ENCODE measurements around the gene UAP1. TPM values are rescaled to one million over a fixed set of nuclear protein-coding genes. Genes with fewer than 3 reads are reported as not detected.
"Not testable (repeated sequence)": the region's sequence is repeated elsewhere in the genome, so short reads cannot be mapped to it uniquely, and the experiment has no call there.

The UAP1 gene
- total RNA-seq, 2 donors from 2014 or later: 57.9 to 66.6 TPM

GRCh38 chr1:162571696-162572095 is 10.2 kb downstream of the UAP1 start:
- peak overlapping the region in 1 of 4 donors; percentile 42 for H3K27ac ChIP-seq
- DNase-seq: no peak
- H3K36me3 ChIP-seq (replicated peaks in 1 of 2; ENCODE audit: insufficient read depth in 1 of 2, low read depth in 2 of 2): peaks cover 0 to 2% of the 10 kb centered on the region in 2 donors

GRCh38 chr1:162573136-162573535 is 11.6 kb downstream of the UAP1 start:
- Histone ChIP-seq H3K4me1 (peaks cover 55% of the 10 kb centered on the region), H3K27me3 (no peaks in the 10 kb centered on the region), H3K36me3 (replicated peaks in 1 of 2; ENCODE audit: insufficient read depth in 1 of 2, low read depth in 2 of 2) (peaks cover 0 to 5% of the 10 kb centered on the region in 2 donors), H3K27ac (no peak overlapping the region), H3K9me3 (no peaks in the 10 kb centered on the region), H3K4me3 (no peak overlapping the region)
- DNase-seq (no peak), ATAC-seq (no peak)
- intact Hi-C loops (cut with DNase I): no loop called here
- TF ChIP-seq CTCF (IDR thresholded peaks at IDR 0.05) (no peak), POLR2A (IDR thresholded peaks at IDR 0.05) (no peak)
- 26 to 43% methylated on average over 1 of the region's 1 CpG for WGBS, 2 donors

More at GRCh38 chr1:162571696-162572095, 10.2 kb downstream of the UAP1 start:
- TF ChIP-seq CTCF (IDR thresholded peaks at IDR 0.05) (no peak), POLR2A (IDR thresholded peaks at IDR 0.05) (no peak)
- Histone ChIP-seq H3K27me3 (no peaks in the 10 kb centered on the region), H3K4me1 (peaks cover 63% of the 10 kb centered on the region), H3K9me3 (no peaks in the 10 kb centered on the region), H3K4me3 (no peak overlapping the region)
- no peak for ATAC-seq
- 9 to 13% methylated on average over 1 of the region's 1 CpG for WGBS, 2 donors
- intact Hi-C loops (cut with DNase I): no loop called here

GRCh38 chr1:162578071-162578700 is 16.7 kb downstream of the UAP1 start:
- no peak for DNase-seq
- Histone ChIP-seq H3K9me3 (no peaks in the 10 kb centered on the region), H3K4me3 (no peak overlapping the region), H3K27ac (no peak overlapping the region), H3K36me3 (replicated peaks in 1 of 2; ENCODE audit: insufficient read depth in 1 of 2, low read depth in 2 of 2) (peaks cover 6 to 18% of the 10 kb centered on the region in 2 donors), H3K27me3 (no peaks in the 10 kb centered on the region), H3K4me1 (peaks cover 13% of the 10 kb centered on the region)
- intact Hi-C loops (cut with DNase I): no loop called here
- ATAC-seq: no peak
- 77 to 88% methylated on average over 4 of the region's 4 CpGs for WGBS, 2 donors
- TF ChIP-seq POLR2A (IDR thresholded peaks at IDR 0.05): no peak
- no peak for TF ChIP-seq CTCF (IDR thresholded peaks at IDR 0.05)

GRCh38 chr1:162578936-162579335 is 17.4 kb downstream of the UAP1 start:
- Histone ChIP-seq H3K27me3 (no peaks in the 10 kb centered on the region), H3K27ac (no peak overlapping the region), H3K4me3 (no peak overlapping the region), H3K4me1 (peaks cover 7% of the 10 kb centered on the region), H3K36me3 (replicated peaks in 1 of 2; ENCODE audit: insufficient read depth in 1 of 2, low read depth in 2 of 2) (peaks cover 6 to 18% of the 10 kb centered on the region in 2 donors), H3K9me3 (no peaks in the 10 kb centered on the region)
- DNase-seq: no peak
- no peak for ATAC-seq
- TF ChIP-seq POLR2A (IDR thresholded peaks at IDR 0.05) (no peak), CTCF (IDR thresholded peaks at IDR 0.05) (no peak)
- 75 to 91% methylated on average over 1 of the region's 1 CpG for WGBS, 2 donors
- intact Hi-C loops (cut with DNase I): no loop called here

- Histone ChIP-seq H3K36me3 (replicated peaks in 1 of 2; ENCODE audit: insufficient read depth in 1 of 2, low read depth in 2 of 2) (peaks cover 6 to 18% of the 10 kb centered on the region in 2 donors), H3K4me1 (peaks cover 9% of the 10 kb centered on the region), H3K27me3 (no peaks in the 10 kb centered on the region), H3K27ac (no peak overlapping the region), H3K9me3 (no peaks in the 10 kb centered on the region), H3K4me3 (no peak overlapping the region)
- TF ChIP-seq POLR2A (IDR thresholded peaks at IDR 0.05): no peak
- no peak for TF ChIP-seq CTCF (IDR thresholded peaks at IDR 0.05)
- DNase-seq (no peak), ATAC-seq (no peak)
- intact Hi-C loops (cut with DNase I): no loop called here
Observed at GRCh38 chr1:162580308-162580707, 18.8 kb downstream of the UAP1 start.

- H3K27ac ChIP-seq; ATAC-seq; DNase-seq; H3K27me3 ChIP-seq; H3K9me3 ChIP-seq; H3K4me3 ChIP-seq; intact Hi-C loops (cut with DNase I): not testable (repeated sequence)
- Histone ChIP-seq H3K36me3 (replicated peaks in 1 of 2; ENCODE audit: insufficient read depth in 1 of 2, low read depth in 2 of 2) (peaks cover 6 to 12% of the 10 kb centered on the region in 2 donors), H3K4me1 (peaks cover 32% of the 10 kb centered on the region)
- 77% methylated on average over 6 of the region's 6 CpGs for WGBS, 2 donors
Observed at GRCh38 chr1:162582901-162583300, 21.4 kb downstream of the UAP1 start.

- H3K27me3 ChIP-seq; H3K4me3 ChIP-seq; intact Hi-C loops (cut with DNase I); H3K9me3 ChIP-seq; H3K27ac ChIP-seq: not testable (repeated sequence)
- peaks cover 32% of the 10 kb centered on the region for H3K4me1 ChIP-seq
- WGBS, 2 donors: 41 to 44% methylated on average over 4 of the region's 4 CpGs
- DNase-seq (peak; percentile 61 to 79 (median 66)), ATAC-seq (peak; percentile 69)
- peaks cover 6 to 13% of the 10 kb centered on the region in 2 donors for H3K36me3 ChIP-seq (replicated peaks in 1 of 2; ENCODE audit: insufficient read depth in 1 of 2, low read depth in 2 of 2)
Observed at GRCh38 chr1:162585101-162585500, 23.6 kb downstream of the UAP1 start.

Measured in body of pancreas (tissue), 4 donors.